OCI-LY3 (cell line): ENCODE results near the gene MAP3K10.

Experiments used
- EZH2phosphoT487 ChIP-seq: fragments of 200-600 bp; shearing (Covaris generic); IDR thresholded peaks from 2 replicates; pipeline ENCODE4 v1.6.1; 2018; ENCODE audit warnings: antibody characterized with exemption, mixed run types, low read depth
- TF ChIP-seq, protein P1 (sequence below): fragments of 200-600, 300-600 bp; sonication (generic); IDR thresholded peaks from 2 replicates; pipeline ENCODE4 v1.5.1; 2014; ENCODE audit warnings: antibody characterized with exemption, low read length, low read depth

DNA sequence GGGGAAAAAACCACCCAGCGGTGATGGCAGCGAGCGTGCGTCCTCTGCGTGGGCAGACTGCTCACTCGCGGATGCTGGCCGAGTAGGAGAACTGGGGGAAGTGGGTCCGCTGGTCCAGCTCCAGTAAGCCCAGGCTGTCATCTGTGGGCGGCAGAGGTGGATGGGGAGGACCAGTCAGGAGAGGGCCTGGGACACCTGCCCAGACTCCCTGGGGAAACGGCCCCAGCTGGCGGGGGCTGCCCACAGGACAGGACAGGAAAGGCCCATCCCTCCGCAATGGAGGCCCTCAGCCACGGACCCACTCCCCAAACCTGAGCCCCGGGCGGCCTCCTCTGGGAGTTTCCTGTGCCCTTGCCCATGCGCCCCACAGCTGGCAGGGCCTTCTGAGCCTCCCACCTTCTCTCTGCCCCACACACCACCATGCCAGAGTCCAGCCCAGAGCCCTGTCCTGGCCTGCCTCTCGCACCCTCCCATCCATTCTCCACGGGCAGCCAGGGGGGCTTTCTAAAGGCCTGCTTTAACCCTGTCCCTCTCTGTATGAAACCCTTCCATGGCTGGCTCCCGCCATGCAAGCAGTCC is 42.7 kb downstream of the MAP3K10 start:
- TF ChIP-seq, protein P1, sequence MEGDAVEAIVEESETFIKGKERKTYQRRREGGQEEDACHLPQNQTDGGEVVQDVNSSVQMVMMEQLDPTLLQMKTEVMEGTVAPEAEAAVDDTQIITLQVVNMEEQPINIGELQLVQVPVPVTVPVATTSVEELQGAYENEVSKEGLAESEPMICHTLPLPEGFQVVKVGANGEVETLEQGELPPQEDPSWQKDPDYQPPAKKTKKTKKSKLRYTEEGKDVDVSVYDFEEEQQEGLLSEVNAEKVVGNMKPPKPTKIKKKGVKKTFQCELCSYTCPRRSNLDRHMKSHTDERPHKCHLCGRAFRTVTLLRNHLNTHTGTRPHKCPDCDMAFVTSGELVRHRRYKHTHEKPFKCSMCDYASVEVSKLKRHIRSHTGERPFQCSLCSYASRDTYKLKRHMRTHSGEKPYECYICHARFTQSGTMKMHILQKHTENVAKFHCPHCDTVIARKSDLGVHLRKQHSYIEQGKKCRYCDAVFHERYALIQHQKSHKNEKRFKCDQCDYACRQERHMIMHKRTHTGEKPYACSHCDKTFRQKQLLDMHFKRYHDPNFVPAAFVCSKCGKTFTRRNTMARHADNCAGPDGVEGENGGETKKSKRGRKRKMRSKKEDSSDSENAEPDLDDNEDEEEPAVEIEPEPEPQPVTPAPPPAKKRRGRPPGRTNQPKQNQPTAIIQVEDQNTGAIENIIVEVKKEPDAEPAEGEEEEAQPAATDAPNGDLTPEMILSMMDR, result no peak
- TF ChIP-seq EZH2phosphoT487, result no peak
